Fibroblast of pulmonary artery (primary cell): Measurements from ENCODE around the gene DGKB.

Source experiments
- DNase-seq: peaks from one replicate; pipeline ENCODE4 v3.0.0-alpha.2; 2010; ENCODE audit warnings: low read depth
- H3K4me3 ChIP-seq: replicated peaks from 2 replicates; pipeline ENCODE4 v1.5.1; 2011; ENCODE audit warnings: low read depth, mild to moderate bottlenecking, control low read depth, low read length, moderate library complexity
- CTCF ChIP-seq: IDR thresholded peaks from 2 replicates; pipeline ENCODE4 v1.5.1; 2011; ENCODE audit warnings: mild to moderate bottlenecking, control low read depth, low read length, inconsistent platforms; ENCODE audit errors: missing control alignments

DGKB gene

GRCh38 chr7:14195079-14195478 is 707.5 kb downstream of the DGKB start:
- no peak overlapping the region for H3K4me3 ChIP-seq
- DNase-seq: no peak
- TF ChIP-seq CTCF: no peak

DNA sequence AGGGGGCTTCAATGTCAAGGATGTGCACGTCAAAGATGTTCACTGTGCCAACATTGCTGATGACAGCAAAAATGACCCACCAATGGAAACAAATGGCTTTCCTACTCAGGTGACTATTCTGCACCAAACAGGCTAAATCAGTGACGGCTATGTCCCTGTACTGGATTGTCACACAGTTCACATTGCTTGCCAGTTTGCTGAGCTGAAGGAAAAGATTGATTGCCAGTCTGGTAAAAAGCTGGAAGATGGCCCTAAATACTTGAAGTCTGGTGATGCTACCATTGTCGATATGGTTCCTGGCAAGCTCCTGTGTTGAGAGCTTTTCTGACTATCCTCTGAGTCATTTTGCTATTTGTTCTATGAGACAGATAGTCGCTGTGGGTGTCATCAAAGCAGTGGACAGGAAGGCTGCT is 710.9 kb downstream of the DGKB start:
- TF ChIP-seq CTCF: no peak
- no peak overlapping the region for H3K4me3 ChIP-seq
- peak; percentile 15 for DNase-seq

DNA sequence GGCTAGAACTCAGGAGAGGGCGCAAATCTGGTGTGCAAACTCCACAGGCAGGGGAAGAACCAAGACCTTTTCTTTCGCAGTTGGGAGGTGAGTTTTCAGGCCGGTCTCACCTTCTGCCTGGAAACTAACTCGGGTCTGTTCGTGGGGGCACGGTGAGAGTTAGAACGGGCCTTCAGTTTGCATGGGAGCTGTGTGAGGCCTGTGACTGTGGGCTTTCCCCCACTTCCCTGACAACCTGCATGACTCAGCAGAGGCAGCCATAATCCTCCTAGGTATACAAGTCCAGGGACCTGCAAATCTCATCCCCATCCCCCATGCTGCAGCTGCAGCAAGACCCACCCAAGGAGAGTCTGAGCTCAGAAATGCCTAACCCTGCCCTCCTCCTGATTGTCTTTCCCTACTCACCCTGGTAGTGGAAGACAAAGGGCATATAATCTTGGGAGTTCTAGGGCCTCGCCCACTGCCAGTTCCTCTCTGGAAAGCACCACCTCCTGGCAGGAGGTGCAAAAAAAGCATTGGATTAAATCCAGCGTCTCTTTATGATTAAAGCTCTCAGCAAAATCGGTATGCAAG is 718.2 kb downstream of the DGKB start:
- H3K4me3 ChIP-seq: no peak overlapping the region
- DNase-seq: no peak
- TF ChIP-seq CTCF: no peak

GRCh38 chr7:14179781-14180180 is 722.8 kb downstream of the DGKB start:
- no peak for DNase-seq
- no peak overlapping the region for H3K4me3 ChIP-seq
- TF ChIP-seq CTCF: no peak

- no peak for DNase-seq
- no peak overlapping the region for H3K4me3 ChIP-seq
Measured at GRCh38 chr7:14177876-14178275, 724.7 kb downstream of the DGKB start.

DNA sequence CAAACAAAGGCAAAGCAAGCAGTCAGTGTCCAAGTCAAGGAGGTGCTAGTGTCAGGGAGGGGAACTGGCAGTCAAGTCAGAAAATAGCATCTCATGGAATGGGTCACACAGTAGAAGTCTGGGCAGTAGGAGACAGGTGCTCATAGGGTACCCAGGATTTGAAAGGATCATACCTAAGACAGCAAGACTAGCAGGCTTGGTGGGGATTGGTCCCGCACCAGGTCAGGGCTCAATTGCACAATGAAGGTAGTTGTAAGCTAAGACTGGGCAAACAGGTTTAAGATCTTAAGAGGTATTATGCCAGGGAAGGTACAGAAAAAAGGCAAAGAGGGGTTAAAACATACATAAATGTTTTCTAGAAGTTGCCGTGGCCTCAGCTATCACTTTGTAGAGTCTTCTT is 731.7 kb downstream of the DGKB start:
- TF ChIP-seq CTCF: no peak
- DNase-seq: no peak
- H3K4me3 ChIP-seq: no peak overlapping the region

More at GRCh38 chr7:14177876-14178275, 724.7 kb downstream of the DGKB start:
- no peak for TF ChIP-seq CTCF

DNA sequence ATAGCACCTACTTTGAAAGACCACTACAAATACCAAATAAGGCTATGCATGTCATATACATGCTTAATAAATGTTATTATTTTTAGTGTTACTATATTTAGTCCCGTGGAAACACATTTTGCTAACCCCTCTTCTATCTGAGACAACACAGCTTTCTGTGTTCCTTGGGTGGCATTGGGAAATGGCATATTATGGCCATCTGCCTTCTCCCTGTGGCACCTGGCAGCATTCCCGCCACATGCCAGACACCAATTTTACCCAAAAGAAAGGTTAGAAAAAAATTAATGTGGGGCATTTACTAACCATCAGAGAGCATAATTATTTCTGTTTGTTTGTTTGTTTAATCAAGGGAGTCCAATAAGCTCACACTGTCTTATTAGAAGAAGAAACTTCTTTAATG is 744.4 kb downstream of the DGKB start:
- no peak for TF ChIP-seq CTCF
- no peak for DNase-seq
- H3K4me3 ChIP-seq: no peak overlapping the region
